Fibroblast of lung (primary cell): Measurements from ENCODE around the gene DMRTC2. TPM values are rescaled to one million over a fixed set of nuclear protein-coding genes. Genes with fewer than 3 reads are reported as not detected.
"Not testable (repeated sequence)": the region's sequence is repeated elsewhere in the genome, so short reads cannot be mapped to it uniquely, and the experiment has no call there.

Experiments used
- DNase-seq, 2 donors: peaks; one replicate each; pipeline versions ENCODE4 v3.0.0 to v3.0.0-alpha.2; 2010; ENCODE audit warnings: low read depth in 2 of 2
- H2AFZ ChIP-seq: 2 replicates; pipeline ENCODE4 v1.5.1; 2012; ENCODE audit warnings: low read length, control low read depth, inconsistent platforms
- H3K27ac ChIP-seq: 2 replicates; pipeline ENCODE4 v1.5.1; 2011; ENCODE audit warnings: low read length, control low read depth; ENCODE audit not compliant: insufficient read depth
- H3K27me3 ChIP-seq: 2 replicates; pipeline ENCODE4 v1.5.1; 2011; ENCODE audit warnings: mild to moderate bottlenecking, low read length; ENCODE audit not compliant: control insufficient read depth, insufficient read depth
- H3K36me3 ChIP-seq: 2 replicates; pipeline ENCODE4 v1.5.1; 2011; ENCODE audit warnings: low read length; ENCODE audit not compliant: control insufficient read depth, insufficient read depth
- H3K4me1 ChIP-seq: 2 replicates; pipeline ENCODE4 v1.5.1; 2011; ENCODE audit warnings: low read length; ENCODE audit not compliant: control insufficient read depth, insufficient read depth; ENCODE audit errors: extremely low read depth
- H3K4me2 ChIP-seq: 2 replicates; pipeline ENCODE4 v1.5.1; 2011; ENCODE audit warnings: low read length, control low read depth; ENCODE audit not compliant: insufficient read depth; ENCODE audit errors: extremely low read depth
- H3K4me3 ChIP-seq, 4 experiments: fragments of 200-600 bp in 1 of 4; sonication (generic) in 1 of 4; replicated peaks in 1 of 4; 2 replicates each; pipeline ENCODE4 v1.5.1; 2011 to 2016; ENCODE audit warnings: low read length in 4 of 4, low read depth in 3 of 4, mild to moderate bottlenecking in 3 of 4, control low read depth in 2 of 4, inconsistent platforms in 1 of 4, mixed read lengths in 1 of 4; ENCODE audit not compliant: insufficient read depth in 1 of 4; ENCODE audit errors: control extremely low read depth in 1 of 4
- H3K79me2 ChIP-seq: 2 replicates; pipeline ENCODE4 v1.5.1; 2012; ENCODE audit warnings: mild to moderate bottlenecking, low read length, inconsistent platforms; ENCODE audit not compliant: control insufficient read depth, insufficient read depth
- H3K9ac ChIP-seq: 2 replicates; pipeline ENCODE4 v1.5.1; 2011; ENCODE audit warnings: mild to moderate bottlenecking, low read length, control low read depth; ENCODE audit not compliant: insufficient read depth
- H3K9me3 ChIP-seq: 2 replicates; pipeline ENCODE4 v1.5.1; 2012; ENCODE audit warnings: low read depth, low read length; ENCODE audit not compliant: control insufficient read depth, insufficient read depth
- H4K20me1 ChIP-seq: 2 replicates; pipeline ENCODE4 v1.5.1; 2011; ENCODE audit warnings: low read length; ENCODE audit not compliant: control insufficient read depth, insufficient read depth; ENCODE audit errors: extremely low read depth
- EZH2 ChIP-seq: IDR thresholded peaks from 2 replicates; pipeline ENCODE4 v1.5.1; 2012; ENCODE audit warnings: low read length, control low read depth, mild to moderate bottlenecking; ENCODE audit errors: missing control alignments
- polyA plus RNA-seq, 2 donors: library from polyadenylated mRNA; depleted of rRNA in 1 of 2; stranded (reverse) in 1 of 2; unstranded in 1 of 2; fragments of >200 nt; gene quantifications; 2 replicates each; pipeline ENCODE4 v1.2.1, GENCODE V29; 2011 to 2012; ENCODE audit warnings: missing spikeins in 1 of 2
- total RNA-seq: library from RNA; depleted of rRNA; stranded (reverse); fragments of >200 nt; gene quantifications from 2 replicates; pipeline ENCODE4 v1.2.1, GENCODE V29; 2014
- TF ChIP-seq, protein P1 (sequence below), 2 donors: IDR thresholded peaks in 1 of 2; conservative IDR thresholded peaks in 1 of 2; 1 replicate in 1 of 2; 2 replicates in 1 of 2; pipeline ENCODE4 v1.5.1; 2011 to 2012; ENCODE audit warnings: low read length in 2 of 2, control low read depth in 1 of 2, inconsistent platforms in 1 of 2, low read depth in 1 of 2, mild to moderate bottlenecking in 1 of 2

Gene DMRTC2
- total and polyA plus RNA-seq, 2 donors (not counting 1 experiment from before 2014, with no cell fraction given) = not detected

DNA sequence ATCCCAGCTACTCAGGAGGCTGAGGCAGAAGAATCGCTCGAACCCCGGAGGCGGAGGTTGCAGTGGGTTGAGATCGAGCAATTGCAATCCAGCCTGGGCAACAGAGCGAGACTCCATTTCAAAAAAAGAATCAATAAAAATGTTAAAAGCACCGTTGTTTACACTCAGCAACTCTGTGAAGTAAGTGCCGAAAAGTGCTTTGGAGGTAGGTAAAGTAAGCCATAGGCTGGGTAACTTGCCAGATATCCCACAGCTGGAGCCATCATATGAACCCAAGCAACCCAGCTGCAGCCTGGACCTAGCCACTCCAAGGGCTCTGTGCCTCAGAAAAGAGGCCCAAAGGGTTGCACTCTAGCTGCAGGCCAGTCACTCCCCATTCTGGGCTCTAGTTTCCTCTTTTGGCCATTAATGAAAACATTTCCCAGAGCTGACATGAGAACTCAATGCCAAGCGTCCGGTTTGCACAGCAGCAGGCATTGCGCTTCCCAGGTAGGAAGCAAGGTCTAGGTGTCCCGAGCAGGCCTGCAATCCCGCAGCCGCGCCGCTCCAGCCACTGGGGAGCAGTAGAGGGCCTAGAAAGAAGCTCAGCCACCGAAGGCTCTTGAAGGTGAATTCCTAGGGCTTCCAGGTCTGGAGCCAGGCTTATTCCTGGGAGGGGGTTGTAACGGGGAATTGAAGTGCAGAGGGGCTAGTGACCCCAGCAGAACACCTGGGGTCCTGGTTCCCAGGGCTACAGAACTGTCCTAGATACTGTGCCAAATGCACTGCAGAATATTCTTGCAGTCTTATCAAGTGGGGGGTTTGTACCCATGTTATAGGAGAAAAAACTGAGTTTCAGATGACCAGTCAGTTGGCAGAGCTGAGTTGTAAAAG, 28.2 kb downstream of the DMRTC2 start:
- Histone ChIP-seq H3K4me1 (no peaks in the 10 kb centered on the region), H4K20me1 (peaks cover 3% of the 10 kb centered on the region), H2AFZ (no peak overlapping the region), H3K4me3 (no peak overlapping the region), H3K27me3 (peaks cover 4% of the 10 kb centered on the region), H3K9me3 (no peaks in the 10 kb centered on the region), H3K4me2 (no peak overlapping the region), H3K79me2 (peaks cover 5% of the 10 kb centered on the region), H3K36me3 (peaks cover 22% of the 10 kb centered on the region), H3K27ac (no peak overlapping the region), H3K9ac (no peak overlapping the region)
- peak; percentile 58 to 60 for DNase-seq
- TF ChIP-seq, protein P1, sequence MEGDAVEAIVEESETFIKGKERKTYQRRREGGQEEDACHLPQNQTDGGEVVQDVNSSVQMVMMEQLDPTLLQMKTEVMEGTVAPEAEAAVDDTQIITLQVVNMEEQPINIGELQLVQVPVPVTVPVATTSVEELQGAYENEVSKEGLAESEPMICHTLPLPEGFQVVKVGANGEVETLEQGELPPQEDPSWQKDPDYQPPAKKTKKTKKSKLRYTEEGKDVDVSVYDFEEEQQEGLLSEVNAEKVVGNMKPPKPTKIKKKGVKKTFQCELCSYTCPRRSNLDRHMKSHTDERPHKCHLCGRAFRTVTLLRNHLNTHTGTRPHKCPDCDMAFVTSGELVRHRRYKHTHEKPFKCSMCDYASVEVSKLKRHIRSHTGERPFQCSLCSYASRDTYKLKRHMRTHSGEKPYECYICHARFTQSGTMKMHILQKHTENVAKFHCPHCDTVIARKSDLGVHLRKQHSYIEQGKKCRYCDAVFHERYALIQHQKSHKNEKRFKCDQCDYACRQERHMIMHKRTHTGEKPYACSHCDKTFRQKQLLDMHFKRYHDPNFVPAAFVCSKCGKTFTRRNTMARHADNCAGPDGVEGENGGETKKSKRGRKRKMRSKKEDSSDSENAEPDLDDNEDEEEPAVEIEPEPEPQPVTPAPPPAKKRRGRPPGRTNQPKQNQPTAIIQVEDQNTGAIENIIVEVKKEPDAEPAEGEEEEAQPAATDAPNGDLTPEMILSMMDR (conservative IDR thresholded peaks at IDR 0.05 in 1 of 2, IDR thresholded peaks at IDR 0.05 in 1 of 2; ENCODE audit: low read depth in 1 of 2, low read length in 2 of 2) = peak; percentile 61 to 73
- TF ChIP-seq EZH2 = no peak

DNA sequence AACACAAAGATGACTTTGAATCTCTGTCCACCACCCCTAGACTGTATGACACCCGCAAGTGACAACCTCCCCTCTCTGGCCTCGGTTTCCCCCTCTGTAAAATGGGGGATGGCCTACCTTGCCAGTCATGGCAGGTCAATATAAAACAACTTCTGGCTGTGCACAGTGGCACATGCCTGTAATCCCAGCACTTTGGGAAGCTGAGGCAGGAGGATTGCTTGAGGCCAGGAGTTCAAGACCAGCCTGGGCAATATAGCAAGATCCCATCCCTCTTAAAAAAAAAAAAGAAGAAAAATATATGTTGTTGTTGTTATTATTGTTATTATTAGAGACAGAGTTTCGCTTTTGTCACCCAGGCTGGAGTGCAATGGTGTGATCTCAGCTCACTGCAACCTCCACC, 31.1 kb downstream of the DMRTC2 start:
- H3K9me3 ChIP-seq, H3K4me1 ChIP-seq, H3K4me2 ChIP-seq, H4K20me1 ChIP-seq, H3K27me3 ChIP-seq, DNase-seq, H2AFZ ChIP-seq, H3K36me3 ChIP-seq, H3K4me3 ChIP-seq, H3K27ac ChIP-seq, H3K9ac ChIP-seq, H3K79me2 ChIP-seq: not testable (repeated sequence)

DNA sequence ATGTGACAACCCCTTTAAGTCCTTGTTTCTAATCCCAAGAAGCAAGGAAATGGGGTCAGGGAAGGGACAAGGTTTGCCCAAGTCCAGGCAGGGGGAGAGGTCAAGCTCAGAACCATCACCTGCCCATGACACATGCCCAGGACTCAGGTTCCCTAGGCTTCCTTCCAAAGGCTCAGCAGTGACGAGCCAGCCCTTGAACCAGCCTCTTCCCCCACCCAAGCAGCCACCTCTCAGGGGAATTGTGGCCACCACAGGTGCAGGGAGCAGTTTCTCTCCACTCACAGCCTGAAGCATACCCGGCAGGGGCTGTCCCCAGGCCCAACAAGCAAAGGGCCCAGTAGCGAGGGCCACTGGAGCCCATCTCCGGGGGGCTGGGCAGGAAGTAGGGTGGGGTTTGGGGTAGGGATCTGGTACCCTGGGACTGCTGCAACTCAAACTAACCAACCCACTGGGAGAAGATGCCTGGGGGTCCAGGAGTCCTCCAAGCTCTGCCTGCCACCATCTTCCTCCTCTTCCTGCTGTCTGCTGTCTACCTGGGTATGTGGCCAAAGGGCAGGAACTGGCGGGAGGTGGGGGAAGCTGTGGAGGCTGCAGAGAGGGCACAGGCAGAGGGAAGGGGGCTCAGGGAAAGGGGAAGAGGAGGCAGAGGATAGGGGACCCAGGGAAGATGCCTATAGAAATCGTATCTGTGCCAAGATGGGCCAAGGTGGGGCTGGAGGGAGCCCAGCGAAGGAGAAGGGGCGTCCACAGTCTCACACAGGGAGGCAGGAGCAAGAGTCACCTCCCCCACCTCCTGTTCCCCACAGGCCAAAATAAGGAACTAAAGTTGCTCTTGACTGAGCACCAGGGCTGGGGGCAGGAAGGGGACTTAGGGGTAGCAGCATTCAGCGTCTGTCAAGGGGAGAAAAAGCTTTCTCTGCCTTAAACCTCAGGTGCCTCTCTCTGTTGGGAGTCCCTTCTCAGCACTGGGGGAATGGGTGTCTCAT, 32.3 kb downstream of the DMRTC2 start, which contains the start of gene CD79A:
CD79A (plus strand) TSS at position 433 of the 986 bp plus-strand sequence; CDS start at position 459, 26 bp downstream.
- Histone ChIP-seq H3K79me2 (no peaks in the 10 kb centered on the region), H3K4me3 (no peak within 1 kb of the TSS), H3K9me3 (no peaks in the 10 kb centered on the region), H4K20me1 (peaks cover 3% of the 10 kb centered on the region), H2AFZ (no peak within 1 kb of the TSS), H3K4me1 (no peaks in the 10 kb centered on the region), H3K36me3 (peaks cover under 1% of the 10 kb centered on the region), H3K27ac (no peak within 1 kb of the TSS), H3K4me2 (no peak within 1 kb of the TSS), H3K9ac (no peak within 1 kb of the TSS), H3K27me3 (peaks cover 4% of the 10 kb centered on the region)
- TF ChIP-seq, protein P1 (conservative IDR thresholded peaks at IDR 0.05 in 1 of 2, IDR thresholded peaks at IDR 0.05 in 1 of 2; ENCODE audit: low read depth in 1 of 2, low read length in 2 of 2) = no peak
- TF ChIP-seq EZH2 = no peak
- DNase-seq = no peak
